ENCODE results near the gene KSR2.

GRCh38 chr12:117890137-117890536 is 78.7 kb downstream of the KSR2 start:
- TF ChIP-seq POLR2AphosphoS5 (IDR thresholded peaks at IDR 0.05; ENCODE audit: low read depth, low read length) (no peak), POLR2A (IDR thresholded peaks at IDR 0.05; ENCODE audit: low read depth, low read length) (no peak), POU2F2 (IDR thresholded peaks at IDR 0.05; ENCODE audit: low read depth, low read length) (no peak), PAX5 (IDR thresholded peaks at IDR 0.05; ENCODE audit: insufficient read depth, low read length, severe bottlenecking) (no peak), TAF1 (IDR thresholded peaks at IDR 0.05; ENCODE audit: low read depth, low read length) (no peak)

Data from GM12891 (cell line).